SH-SY5Y (cell line): ENCODE data around the gene ZMYND15.

Source experiments
- GATA2 ChIP-seq: IDR thresholded peaks from 2 replicates; pipeline ENCODE4 v1.6.1; 2011; ENCODE audit warnings: mild to moderate bottlenecking, low read depth, low read length
- GATA3 ChIP-seq: IDR thresholded peaks from 2 replicates; pipeline ENCODE4 v1.6.1; 2011; ENCODE audit warnings: low read depth, mild to moderate bottlenecking, low read length, moderate library complexity

Gene ZMYND15

GRCh38 chr17:4734857-4735475 is 4.7 kb upstream of the ZMYND15 start:
- no peak for TF ChIP-seq GATA3
- no peak for TF ChIP-seq GATA2

DNA sequence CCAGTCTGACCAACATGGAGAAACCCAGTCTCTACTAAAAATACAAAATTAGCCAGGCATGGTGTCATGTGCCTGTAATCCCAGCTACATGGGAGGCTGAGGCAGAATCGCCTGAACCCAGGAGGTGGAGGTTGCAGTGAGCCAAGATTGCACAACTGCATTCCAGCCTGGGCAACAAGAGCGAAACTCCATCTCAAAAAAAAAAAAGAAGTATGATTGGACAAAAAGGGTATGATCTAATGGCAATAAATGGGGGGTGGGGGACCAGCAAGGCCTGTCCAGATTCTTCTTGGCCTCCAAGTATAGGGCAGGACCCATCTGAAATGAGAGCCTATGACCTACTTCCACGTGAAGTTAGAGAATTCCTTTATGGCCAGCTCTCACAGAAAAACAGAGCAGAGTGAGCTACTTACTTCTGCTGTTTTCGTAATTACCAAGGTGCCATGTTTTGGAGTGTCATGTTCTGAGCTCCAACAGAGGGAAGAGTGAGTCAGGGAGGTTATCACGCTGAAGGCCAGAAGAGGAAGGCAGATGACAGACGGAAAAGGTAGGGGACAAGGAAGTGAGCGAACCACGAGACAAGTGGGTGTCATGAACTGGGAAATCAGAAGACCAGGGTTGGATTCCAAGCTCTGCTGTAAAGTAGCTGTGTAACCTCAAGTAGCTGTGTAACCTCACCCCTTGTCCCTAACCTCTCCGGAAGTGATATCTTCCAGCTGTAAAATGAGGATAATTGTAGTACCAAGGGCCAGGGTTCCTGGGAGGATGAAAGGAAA is 3.6 kb upstream of the ZMYND15 start:
- TF ChIP-seq GATA3 (no peak), GATA2 (no peak)

DNA sequence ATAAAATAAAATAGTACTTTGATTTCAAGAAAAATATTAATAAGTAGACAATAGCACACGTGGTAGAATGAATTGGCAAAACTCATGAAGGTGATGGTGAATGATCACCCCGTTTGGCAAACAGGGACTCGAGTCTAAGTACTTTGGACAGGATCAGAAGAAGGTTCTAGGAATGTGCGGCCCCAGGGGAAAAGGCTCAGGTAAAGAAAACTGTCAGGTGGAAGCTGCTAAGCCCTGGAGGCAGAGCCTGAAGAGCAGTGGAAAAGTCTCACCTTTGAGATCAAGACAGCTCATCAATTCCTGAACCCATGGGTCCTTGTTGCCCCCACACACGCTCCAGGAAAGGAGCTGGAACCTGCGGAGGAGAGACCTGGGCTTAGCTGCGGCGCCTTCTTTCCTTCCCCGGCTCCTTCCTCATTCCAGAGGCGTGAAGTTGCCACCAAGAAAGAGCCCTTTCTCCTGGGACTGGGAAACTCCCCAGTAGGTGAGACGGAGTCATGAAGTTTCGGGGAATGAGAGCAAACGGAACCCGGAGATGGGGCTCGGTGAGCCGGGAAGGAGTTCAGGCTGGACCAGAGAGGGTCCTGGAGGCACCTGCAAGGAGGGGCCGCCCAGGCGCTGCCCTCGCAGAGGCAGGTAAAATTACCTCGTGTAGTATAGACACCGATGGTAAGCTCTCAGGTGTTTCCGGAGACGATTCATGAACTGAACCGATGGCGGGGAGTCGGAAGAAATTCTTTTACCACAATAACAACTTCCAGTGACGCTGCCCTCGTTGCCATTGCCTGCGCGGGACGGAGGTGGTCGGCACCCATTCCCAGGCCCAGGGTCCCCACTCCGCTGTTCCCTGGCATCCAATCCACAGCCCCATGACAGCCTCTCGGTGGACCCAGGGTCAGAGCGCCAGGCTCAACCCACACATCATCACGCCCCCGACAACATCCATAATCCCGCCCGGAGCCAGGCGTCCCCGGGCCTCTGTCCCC is 1.2 kb upstream of the ZMYND15 start:
- TF ChIP-seq GATA3 (no peak), GATA2 (no peak)

- TF ChIP-seq GATA3 (no peak), GATA2 (no peak)
Observed at GRCh38 chr17:4740025-4740351, 355 bp downstream of the ZMYND15 start.

- TF ChIP-seq GATA2 (no peak), GATA3 (no peak)
Observed at GRCh38 chr17:4740584-4740983, 951 bp downstream of the ZMYND15 start.

GRCh38 chr17:4741544-4741943 is 1.9 kb downstream of the ZMYND15 start:
- TF ChIP-seq GATA3 (no peak), GATA2 (no peak)

- TF ChIP-seq GATA3 (no peak), GATA2 (no peak)
Observed at GRCh38 chr17:4742133-4742532, 2.5 kb downstream of the ZMYND15 start.

DNA sequence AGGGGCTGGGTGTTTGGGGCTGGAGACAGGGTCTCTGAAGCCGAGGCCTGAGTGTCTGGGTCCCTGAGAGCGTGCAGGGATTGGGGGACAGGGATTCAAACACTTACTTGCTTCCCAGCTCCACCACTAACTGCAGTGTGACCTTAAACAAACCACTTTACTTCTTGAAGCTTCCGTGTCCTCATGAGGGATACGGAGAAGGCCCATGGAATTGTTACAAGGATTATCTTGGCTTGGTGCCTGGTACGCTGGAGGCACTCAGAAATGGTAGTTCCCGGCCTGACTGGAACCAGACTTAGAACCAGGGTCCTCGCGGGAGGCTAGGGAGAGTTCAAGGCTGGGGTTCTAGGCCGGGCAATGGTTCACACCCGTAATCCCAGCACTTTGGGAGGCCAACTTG is 3.0 kb downstream of the ZMYND15 start:
- TF ChIP-seq GATA3: no peak
- TF ChIP-seq GATA2: no peak

GRCh38 chr17:4743216-4743615 is 3.6 kb downstream of the ZMYND15 start:
- no peak for TF ChIP-seq GATA2
- TF ChIP-seq GATA3: no peak

GRCh38 chr17:4743898-4744297 is 4.3 kb downstream of the ZMYND15 start:
- TF ChIP-seq GATA2 (no peak), GATA3 (no peak)

DNA sequence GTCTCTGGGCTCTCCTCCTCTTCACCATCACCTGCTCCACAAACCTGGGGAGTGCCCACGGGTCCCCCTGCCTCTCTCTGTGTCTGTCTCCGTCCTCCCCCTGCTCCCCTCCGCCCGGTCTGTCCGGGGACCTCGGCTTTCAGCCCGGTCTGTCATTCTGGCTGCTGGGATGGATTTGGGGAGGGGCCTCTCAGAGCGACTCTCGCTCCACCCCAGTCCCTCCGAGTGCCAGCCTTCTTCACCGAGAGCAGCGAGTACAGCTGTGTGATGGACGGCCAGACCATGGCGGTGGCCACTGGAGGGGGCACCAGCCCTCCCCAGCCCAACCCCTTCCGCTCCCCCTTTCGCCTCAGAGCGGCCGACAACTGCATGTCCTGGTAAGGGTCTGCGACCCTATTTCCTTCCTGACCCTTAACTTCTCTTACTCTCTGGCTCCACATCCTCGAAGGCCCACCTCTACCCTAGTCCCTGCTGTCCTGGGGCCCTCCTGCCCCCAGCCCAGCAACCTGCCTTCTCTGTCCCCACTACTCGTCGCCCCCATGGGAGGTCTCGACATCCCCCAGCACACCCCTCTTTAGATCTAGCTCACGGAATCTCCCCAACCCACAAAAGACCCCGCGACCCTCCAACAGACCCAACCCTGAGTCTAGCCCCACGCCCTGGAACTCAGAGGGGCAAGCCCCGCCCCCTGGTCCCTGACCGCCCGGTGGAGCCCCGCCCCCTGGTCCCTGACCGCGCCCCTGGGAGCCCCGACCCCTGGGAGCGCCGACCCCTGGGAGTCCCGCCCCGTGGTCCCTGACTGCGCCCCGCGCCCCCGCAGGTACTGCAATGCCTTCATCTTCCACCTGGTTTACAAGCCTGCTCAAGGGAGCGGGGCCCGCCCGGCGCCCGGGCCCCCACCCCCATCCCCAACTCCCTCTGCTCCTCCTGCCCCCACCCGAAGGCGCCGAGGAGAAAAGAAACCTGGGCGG is 5.7 kb downstream of the ZMYND15 start:
- TF ChIP-seq GATA2 (no peak), GATA3 (no peak)

DNA sequence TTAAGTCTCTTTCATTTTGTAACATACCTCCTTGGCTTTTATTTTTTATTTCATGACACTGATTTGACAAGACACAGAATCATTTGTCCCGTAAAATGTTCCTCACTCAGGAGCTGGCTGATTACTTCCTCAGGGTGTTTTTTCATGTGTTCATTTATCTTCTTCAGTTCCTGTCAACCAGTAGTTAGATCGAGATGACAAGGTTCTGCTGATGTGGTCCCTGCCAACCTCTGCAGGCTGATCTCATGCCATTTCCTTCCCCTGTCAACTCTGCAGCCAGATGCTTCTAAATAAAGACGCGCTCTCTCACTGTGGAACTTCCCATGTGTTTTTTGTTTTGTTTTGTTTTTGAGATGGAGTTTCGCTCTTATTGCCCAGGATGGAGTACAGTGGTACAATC is 8.2 kb downstream of the ZMYND15 start:
- TF ChIP-seq GATA2: peak; percentile 12; the same call in 1 of the 2 replicates
- no peak for TF ChIP-seq GATA3

DNA sequence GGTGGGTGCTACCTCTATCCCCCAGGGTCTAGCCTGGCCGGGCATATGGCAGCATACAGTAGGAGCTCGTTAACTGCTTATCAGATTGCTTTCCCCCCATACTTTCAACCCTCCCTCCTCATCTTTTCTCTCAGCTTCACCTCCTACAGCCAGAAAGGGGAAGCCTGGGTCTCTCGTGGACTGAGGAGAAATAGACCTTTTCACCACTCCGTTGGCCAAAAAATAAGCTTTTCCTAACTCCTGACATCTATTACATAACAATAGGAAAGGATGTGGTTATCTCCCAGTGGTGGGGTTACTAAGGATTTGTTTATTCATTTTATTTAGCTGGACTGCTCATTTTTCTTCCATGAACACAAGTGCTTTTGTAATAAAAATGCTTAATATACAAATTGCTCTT is 9.1 kb downstream of the ZMYND15 start:
- TF ChIP-seq GATA3: no peak
- no peak for TF ChIP-seq GATA2

DNA sequence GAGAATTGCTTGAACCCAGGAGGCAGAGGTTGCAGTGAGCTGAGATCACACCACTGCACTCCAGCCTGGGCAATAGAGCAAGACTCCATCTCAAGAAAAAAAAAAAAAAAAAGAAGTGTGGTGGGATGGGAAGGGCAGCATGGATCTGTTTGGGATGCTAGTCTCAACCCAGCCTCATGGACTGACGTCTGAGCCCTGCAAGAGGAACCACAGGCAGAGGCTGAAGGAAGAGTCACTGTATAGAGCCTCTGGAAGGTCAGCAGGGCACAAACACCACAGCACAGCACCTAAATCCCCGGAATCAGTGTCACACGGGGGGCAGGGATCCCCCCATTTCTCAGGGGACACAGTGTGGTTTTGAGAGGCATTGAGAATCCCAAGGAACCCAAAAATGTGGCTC is 11.0 kb downstream of the ZMYND15 start:
- TF ChIP-seq GATA3 (no peak), GATA2 (no peak)
